ENCODE data around the gene LAT.
"Not testable (repeated sequence)": the region's sequence is repeated elsewhere in the genome, so short reads cannot be mapped to it uniquely, and the experiment has no call there.

The LAT gene

GRCh38 chr16:28985211-28986041, 574 bp downstream of the LAT start:
- H3K4me1 ChIP-seq (ENCODE audit: insufficient read depth, low read length): no peaks in the 10 kb centered on the region
- no peaks in the 10 kb centered on the region; the same call in none of the 2 replicates for H3K36me3 ChIP-seq (ENCODE audit: insufficient read depth, low read length)
- peaks cover 6% of the 10 kb centered on the region; the same call in 1 of the 2 replicates for H3K9me3 ChIP-seq (ENCODE audit: control insufficient read depth, insufficient read depth, low read length)
- no peak overlapping the region for H3K9ac ChIP-seq (ENCODE audit: low read depth, low read length)

- Histone ChIP-seq H3K9me3 (ENCODE audit: control insufficient read depth, insufficient read depth, low read length) (peaks cover 6% of the 10 kb centered on the region; the same call in 1 of the 2 replicates), H3K9ac (ENCODE audit: low read depth, low read length) (no peak overlapping the region), H3K4me1 (ENCODE audit: insufficient read depth, low read length) (no peaks in the 10 kb centered on the region), H3K36me3 (ENCODE audit: insufficient read depth, low read length) (no peaks in the 10 kb centered on the region; the same call in none of the 2 replicates)
These were observed 1.2 kb downstream of the LAT start for GRCh38 chr16:28986046-28986445.

DNA sequence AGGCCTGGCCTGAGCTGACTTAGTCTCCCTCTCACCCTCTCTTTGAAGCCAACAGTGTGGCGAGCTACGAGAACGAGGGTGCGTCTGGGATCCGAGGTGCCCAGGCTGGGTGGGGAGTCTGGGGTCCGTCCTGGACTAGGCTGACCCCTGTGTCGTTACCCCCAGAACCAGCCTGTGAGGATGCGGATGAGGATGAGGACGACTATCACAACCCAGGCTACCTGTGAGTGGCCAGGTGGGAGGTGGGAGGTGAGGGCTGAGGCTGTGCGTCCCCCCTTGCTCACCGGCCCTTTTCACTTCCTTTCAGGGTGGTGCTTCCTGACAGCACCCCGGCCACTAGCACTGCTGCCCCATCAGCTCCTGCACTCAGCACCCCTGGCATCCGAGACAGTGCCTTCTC, 1.6 kb downstream of the LAT start:
- Histone ChIP-seq H3K4me1 (ENCODE audit: insufficient read depth, low read length) (no peaks in the 10 kb centered on the region), H3K9me3 (ENCODE audit: control insufficient read depth, insufficient read depth, low read length) (peaks cover 3% of the 10 kb centered on the region; the same call in 1 of the 2 replicates), H3K36me3 (ENCODE audit: insufficient read depth, low read length) (no peaks in the 10 kb centered on the region; the same call in none of the 2 replicates), H3K9ac (ENCODE audit: low read depth, low read length) (no peak overlapping the region)

- H3K4me1 ChIP-seq (ENCODE audit: insufficient read depth, low read length): no peaks in the 10 kb centered on the region
- no peaks in the 10 kb centered on the region for H3K9me3 ChIP-seq (ENCODE audit: control insufficient read depth, insufficient read depth, low read length)
- H3K9ac ChIP-seq (ENCODE audit: low read depth, low read length): no peak overlapping the region
- H3K36me3 ChIP-seq (ENCODE audit: insufficient read depth, low read length): no peaks in the 10 kb centered on the region; the same call in none of the 2 replicates
These were observed 2.5 kb downstream of the LAT start for GRCh38 chr16:28987170-28987853.

DNA sequence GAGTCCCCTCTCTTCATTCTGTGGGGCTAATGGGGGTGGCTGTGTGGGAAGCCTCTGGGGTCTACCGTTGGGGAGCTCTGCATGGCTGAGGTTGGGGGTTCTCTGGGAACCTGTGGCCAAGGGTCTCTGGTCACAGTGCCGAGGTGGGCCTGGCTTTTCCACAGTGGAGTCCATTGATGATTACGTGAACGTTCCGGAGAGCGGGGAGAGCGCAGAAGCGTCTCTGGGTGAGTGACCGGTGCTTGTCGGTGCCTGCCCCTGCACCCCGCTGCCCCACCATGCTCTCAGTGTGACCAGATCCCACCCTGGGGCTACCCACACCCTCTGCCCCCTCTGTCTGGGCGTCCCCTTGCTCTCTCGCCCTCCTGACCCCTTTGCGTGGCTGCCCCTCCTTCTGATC, 4.5 kb downstream of the LAT start:
- H3K36me3 ChIP-seq (ENCODE audit: insufficient read depth, low read length): no peaks in the 10 kb centered on the region; the same call in none of the 2 replicates
- no peaks in the 10 kb centered on the region for H3K9me3 ChIP-seq (ENCODE audit: control insufficient read depth, insufficient read depth, low read length)
- H3K4me1 ChIP-seq (ENCODE audit: insufficient read depth, low read length): no peaks in the 10 kb centered on the region
- no peak overlapping the region for H3K9ac ChIP-seq (ENCODE audit: low read depth, low read length)

- Histone ChIP-seq H3K9me3 (ENCODE audit: control insufficient read depth, insufficient read depth, low read length) (no peaks in the 10 kb centered on the region), H3K4me1 (ENCODE audit: insufficient read depth, low read length) (no peaks in the 10 kb centered on the region), H3K36me3 (ENCODE audit: insufficient read depth, low read length) (no peaks in the 10 kb centered on the region; the same call in none of the 2 replicates), H3K9ac (ENCODE audit: low read depth, low read length) (no peak overlapping the region)
These were observed 5.7 kb downstream of the LAT start for GRCh38 chr16:28990375-28991040.

DNA sequence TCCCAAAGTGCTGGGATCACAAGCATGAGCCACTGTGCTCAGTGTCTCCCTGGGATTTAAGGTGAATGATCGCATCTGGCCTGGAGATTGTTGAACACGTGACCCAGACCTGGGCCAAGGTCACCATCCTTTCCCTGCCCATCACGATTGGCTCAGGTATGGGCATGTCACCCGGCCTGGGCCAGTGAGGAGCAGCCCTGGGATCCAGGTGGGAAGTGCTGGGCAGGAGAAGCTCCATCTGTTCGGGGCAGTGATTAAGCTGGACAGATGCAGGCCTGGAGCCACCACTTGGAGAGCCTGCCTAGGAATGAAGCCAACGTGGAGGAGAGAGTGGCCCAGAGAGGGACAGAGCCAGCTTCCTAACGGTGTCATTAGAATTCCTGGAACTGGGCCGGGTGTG, 6.8 kb downstream of the LAT start:
- H3K9ac ChIP-seq (ENCODE audit: low read depth, low read length): no peak overlapping the region
- no peaks in the 10 kb centered on the region for H3K4me1 ChIP-seq (ENCODE audit: insufficient read depth, low read length)
- no peaks in the 10 kb centered on the region; the same call in none of the 2 replicates for H3K36me3 ChIP-seq (ENCODE audit: insufficient read depth, low read length)
- no peaks in the 10 kb centered on the region for H3K9me3 ChIP-seq (ENCODE audit: control insufficient read depth, insufficient read depth, low read length)

GRCh38 chr16:28992496-28992895, 7.6 kb downstream of the LAT start:
- no peaks in the 10 kb centered on the region for H3K36me3 ChIP-seq (ENCODE audit: insufficient read depth, low read length)
- no peaks in the 10 kb centered on the region for H3K9me3 ChIP-seq (ENCODE audit: control insufficient read depth, insufficient read depth, low read length)
- no peak overlapping the region for H3K9ac ChIP-seq (ENCODE audit: low read depth, low read length)
- H3K4me1 ChIP-seq (ENCODE audit: insufficient read depth, low read length): no peaks in the 10 kb centered on the region

DNA sequence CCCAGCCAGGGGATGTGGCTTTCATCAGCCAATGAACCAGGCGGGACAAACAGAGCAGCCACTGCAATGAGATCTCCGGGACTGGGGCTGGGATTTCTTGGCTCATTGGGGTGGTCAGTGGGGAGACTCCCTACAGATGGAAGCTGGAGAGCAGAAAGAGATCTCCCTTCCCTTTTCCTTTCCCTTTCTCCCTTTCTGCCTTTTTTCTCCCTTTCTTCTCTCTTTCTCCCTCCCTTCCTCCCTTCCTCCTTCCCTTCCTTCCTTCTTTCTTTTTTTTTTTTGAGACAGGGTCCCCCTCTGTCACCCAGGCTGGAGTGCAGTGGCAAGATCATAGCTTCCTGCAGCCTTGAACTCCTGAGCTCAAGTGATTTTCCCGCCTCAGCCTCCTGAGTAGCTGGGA, 14.0 kb downstream of the LAT start:
- no peak overlapping the region for H3K9ac ChIP-seq (ENCODE audit: low read depth, low read length)
- H3K36me3 ChIP-seq (ENCODE audit: insufficient read depth, low read length): no peaks in the 10 kb centered on the region
- H3K9me3 ChIP-seq (ENCODE audit: control insufficient read depth, insufficient read depth, low read length): no peaks in the 10 kb centered on the region
- no peaks in the 10 kb centered on the region for H3K4me1 ChIP-seq (ENCODE audit: insufficient read depth, low read length)

DNA sequence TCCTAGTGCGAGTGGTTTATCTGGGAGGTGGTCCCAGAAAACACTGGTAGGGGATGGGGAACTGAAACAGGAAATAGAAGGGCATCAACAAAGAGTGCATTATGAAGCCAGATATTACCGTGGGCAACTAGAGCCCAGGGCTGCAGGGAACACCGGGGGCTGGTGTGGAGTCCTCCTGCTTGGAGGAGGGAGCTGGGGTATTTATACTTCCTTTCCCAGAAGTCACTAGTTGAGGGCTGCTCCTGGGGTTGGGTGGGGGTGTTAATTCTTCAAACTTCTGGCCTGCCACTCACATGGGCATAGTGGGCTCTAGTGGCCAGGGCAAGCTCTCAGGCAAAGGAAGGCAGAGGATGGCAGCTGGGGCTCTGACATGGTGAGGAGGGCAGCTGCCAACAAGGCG, 14.7 kb downstream of the LAT start:
- no peaks in the 10 kb centered on the region for H3K36me3 ChIP-seq (ENCODE audit: insufficient read depth, low read length)
- H3K4me1 ChIP-seq (ENCODE audit: insufficient read depth, low read length): no peaks in the 10 kb centered on the region
- no peak overlapping the region for H3K9ac ChIP-seq (ENCODE audit: low read depth, low read length)
- no peaks in the 10 kb centered on the region for H3K9me3 ChIP-seq (ENCODE audit: control insufficient read depth, insufficient read depth, low read length)

GRCh38 chr16:29000019-29000418, 15.2 kb downstream of the LAT start:
- Histone ChIP-seq H3K36me3 (ENCODE audit: insufficient read depth, low read length) (no peaks in the 10 kb centered on the region), H3K4me1 (ENCODE audit: insufficient read depth, low read length) (no peaks in the 10 kb centered on the region), H3K9me3 (ENCODE audit: control insufficient read depth, insufficient read depth, low read length) (no peaks in the 10 kb centered on the region), H3K9ac (ENCODE audit: low read depth, low read length) (no peak overlapping the region)

DNA sequence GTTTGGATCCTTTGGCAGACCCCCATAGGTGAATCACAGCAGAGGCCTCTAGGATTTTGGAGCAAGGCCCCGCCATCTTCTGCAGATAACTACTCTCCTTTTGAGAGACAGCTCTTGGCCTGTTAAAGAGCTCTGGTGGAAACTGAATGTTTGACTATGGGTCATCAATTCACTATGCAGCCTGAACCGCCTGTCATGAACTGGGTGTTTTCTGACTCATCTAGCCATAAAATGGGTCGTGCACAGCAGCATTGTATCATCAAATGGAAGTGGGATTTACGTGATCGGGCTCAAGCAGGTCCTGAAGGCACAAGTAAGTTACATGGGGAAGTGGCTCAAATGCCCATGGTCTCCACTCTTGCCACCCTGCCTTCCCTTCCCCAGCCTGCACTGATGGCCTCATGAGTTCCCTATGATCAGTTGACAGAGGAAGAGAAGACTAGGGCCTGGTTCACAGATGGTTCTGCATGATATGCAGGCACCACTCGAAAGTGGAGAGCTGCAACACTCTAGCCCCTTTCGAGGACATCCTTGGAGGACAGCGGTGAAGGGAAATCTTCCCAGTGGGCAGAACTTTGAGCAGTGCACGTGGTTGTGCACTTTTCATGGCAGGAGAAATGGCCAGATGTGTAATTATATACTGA, 19.8 kb downstream of the LAT start:
- not testable (repeated sequence) for H3K4me1 ChIP-seq (ENCODE audit: insufficient read depth, low read length); H3K9ac ChIP-seq (ENCODE audit: low read depth, low read length); H3K9me3 ChIP-seq (ENCODE audit: control insufficient read depth, insufficient read depth, low read length); H3K36me3 ChIP-seq (ENCODE audit: insufficient read depth, low read length)

DNA sequence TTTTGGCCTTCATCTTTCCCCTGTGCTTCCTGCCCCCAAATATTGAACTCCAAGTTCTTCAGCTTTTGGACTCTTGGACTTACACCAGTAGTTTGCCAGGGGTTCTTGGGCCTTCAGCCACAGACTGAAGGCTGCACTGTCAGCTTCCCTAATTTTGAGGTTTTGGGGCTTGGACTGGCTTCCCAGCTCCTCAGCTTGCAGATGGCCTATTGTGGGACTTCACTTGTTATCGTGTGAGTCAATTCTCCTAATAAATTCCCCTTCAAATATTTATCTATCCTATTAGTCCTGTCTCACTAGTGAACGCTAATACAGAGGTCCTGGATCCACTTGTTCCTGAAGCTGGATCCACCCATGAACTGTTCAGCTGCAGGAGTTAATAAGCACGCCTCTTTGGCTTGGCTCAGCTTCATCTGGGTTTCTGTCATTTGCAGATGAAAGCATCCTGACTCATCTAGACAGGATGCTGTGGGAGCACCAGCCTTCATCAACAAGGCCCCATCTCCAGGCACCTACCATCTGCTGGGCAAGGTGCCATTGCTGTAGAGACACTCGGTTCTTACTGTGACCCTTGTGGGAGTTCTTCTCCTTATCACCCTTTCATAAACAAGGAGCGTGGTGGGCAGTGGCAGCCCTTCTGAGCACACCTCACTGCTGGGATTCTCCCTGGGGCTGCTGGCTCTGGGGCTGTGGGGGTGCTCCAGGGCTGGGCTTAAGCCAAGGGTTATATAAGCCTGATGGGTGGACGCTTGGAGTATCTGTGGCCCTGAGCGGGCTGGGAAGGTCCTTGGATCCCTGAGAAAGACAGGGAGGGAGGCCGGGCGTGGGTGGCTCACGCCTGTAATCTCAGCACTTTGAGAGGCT, 23.1 kb downstream of the LAT start:
- no peaks in the 10 kb centered on the region for H3K9me3 ChIP-seq (ENCODE audit: control insufficient read depth, insufficient read depth, low read length)
- no peaks in the 10 kb centered on the region for H3K36me3 ChIP-seq (ENCODE audit: insufficient read depth, low read length)
- H3K4me1 ChIP-seq (ENCODE audit: insufficient read depth, low read length): no peaks in the 10 kb centered on the region
- H3K9ac ChIP-seq (ENCODE audit: low read depth, low read length): no peak overlapping the region
